Measurements from ENCODE around the gene AZI2. TPM values are rescaled to one million over a fixed set of nuclear protein-coding genes. Genes with fewer than 3 reads are reported as not detected.
A peak's percentile ranks its signal among the peaks of the same experiment; 100 is the strongest.

The AZI2 gene
- total RNA-seq, 1 experiment from 2014 or later: 51.6 TPM

GRCh38 chr3:28317438-28318022, 31.1 kb downstream of the AZI2 start:
- Histone ChIP-seq H3K79me2 (ENCODE audit: insufficient read depth, low read length) (no peaks in the 10 kb centered on the region), H3K4me2 (ENCODE audit: low read length) (no peak overlapping the region), H4K20me1 (ENCODE audit: insufficient read depth) (no peaks in the 10 kb centered on the region; the same call in 1 of the 2 replicates), H3K27me3 (ENCODE audit: insufficient read depth, low read length) (no peaks in the 10 kb centered on the region), H3K27ac (ENCODE audit: low read depth, low read length) (no peak overlapping the region), H3K36me3 (ENCODE audit: control insufficient read depth in 1 of 2, insufficient read depth in 2 of 2, low read length in 2 of 2) (no peaks in the 10 kb centered on the region; a peak in 1 of 4 replicates), H2AFZ (ENCODE audit: low read depth, low read length, poor library complexity, severe bottlenecking) (no peak overlapping the region), H3K9ac (ENCODE audit: low read length) (no peak overlapping the region), H3K4me1 (ENCODE audit: control insufficient read depth in 1 of 2, insufficient read depth in 2 of 2, low read length in 2 of 2) (no peaks in the 10 kb centered on the region), H3K9me3 (ENCODE audit: control insufficient read depth in 1 of 2, insufficient read depth in 1 of 2, low read depth in 1 of 2, low read length in 2 of 2) (no peaks in the 10 kb centered on the region), H3K4me3 (replicated peaks in 1 of 2; ENCODE audit: low read depth in 1 of 2, low read length in 2 of 2) (no peak overlapping the region), H3K9me2 (ENCODE audit: insufficient read depth) (no peaks in the 10 kb centered on the region)
- ChIA-PET CTCF (interaction anchor here (0.7 to 1.2 kb wide), 11 partner anchors 9 to 613 kb away, joined by 3 to 13 read pairs (median 4); partner anchors contain the start of gene EOMES), POLR2A (interaction anchor here (1.1 kb wide), 1 partner anchor 596 kb away, joined by 5 read pairs; the partner anchor contains the start of gene EOMES), RAD21 (ENCODE audit: low non-redundant PET in 1 of 2, low total read pairs in 2 of 2, uncharacterized antibody in 2 of 2, unreplicated experiment in 2 of 2) (interaction anchor here in 1 of 2 experiments (0.6 kb wide), 1 partner anchor 606 kb away, joined by 3 read pairs; no protein-coding TSS in a partner anchor)
- DNase-seq (ENCODE audit: low read depth, low spot score): peak; percentile 28
- intact Hi-C loops (cut with micrococcal nuclease): no loop called here
- BruUV-seq (replicated peaks): no TSS peak
- no peak for TF ChIP-seq EZH2phosphoT487 (IDR thresholded peaks at IDR 0.05; ENCODE audit: borderline replicate concordance)
- TF ChIP-seq CTCF (IDR thresholded peaks at IDR 0.05 in 2 of 3, conservative IDR thresholded peaks at IDR 0.05 in 1 of 3; ENCODE audit: borderline replicate concordance in 1 of 3, insufficient read depth in 1 of 3, low read depth in 2 of 3, low read length in 2 of 3): peak; percentile 43 to 68 (median 66); a peak in 5 of 6 replicates
- TF ChIP-seq RAD21 (IDR thresholded peaks at IDR 0.05; ENCODE audit: low read depth): peak; percentile 36; the same call in 1 of the 2 replicates
- ATAC-seq: peak; percentile 96

GRCh38 chr3:28316226-28316625, 32.4 kb downstream of the AZI2 start:
- intact Hi-C loops (cut with micrococcal nuclease): no loop called here
- H4K20me1 ChIP-seq (ENCODE audit: insufficient read depth): no peaks in the 10 kb centered on the region; the same call in 1 of the 2 replicates
- TF ChIP-seq POLR2AphosphoS5 (IDR thresholded peaks at IDR 0.05; ENCODE audit: low read depth, low read length) (no peak), MAX (IDR thresholded peaks at IDR 0.05) (no peak), ZNF274 (IDR thresholded peaks at IDR 0.05; ENCODE audit: low read depth, low read length) (no peak), FOSL1 (IDR thresholded peaks at IDR 0.05; ENCODE audit: low read depth) (no peak), JUND (IDR thresholded peaks at IDR 0.05) (no peak), CBX3 (IDR thresholded peaks at IDR 0.05; ENCODE audit: low read depth) (no peak), SIN3A (IDR thresholded peaks at IDR 0.05; ENCODE audit: low read depth) (no peak), ZFX (IDR thresholded peaks at IDR 0.05) (no peak), EZH2phosphoT487 (IDR thresholded peaks at IDR 0.05; ENCODE audit: borderline replicate concordance) (no peak)
- TF ChIP-seq, protein P1, sequence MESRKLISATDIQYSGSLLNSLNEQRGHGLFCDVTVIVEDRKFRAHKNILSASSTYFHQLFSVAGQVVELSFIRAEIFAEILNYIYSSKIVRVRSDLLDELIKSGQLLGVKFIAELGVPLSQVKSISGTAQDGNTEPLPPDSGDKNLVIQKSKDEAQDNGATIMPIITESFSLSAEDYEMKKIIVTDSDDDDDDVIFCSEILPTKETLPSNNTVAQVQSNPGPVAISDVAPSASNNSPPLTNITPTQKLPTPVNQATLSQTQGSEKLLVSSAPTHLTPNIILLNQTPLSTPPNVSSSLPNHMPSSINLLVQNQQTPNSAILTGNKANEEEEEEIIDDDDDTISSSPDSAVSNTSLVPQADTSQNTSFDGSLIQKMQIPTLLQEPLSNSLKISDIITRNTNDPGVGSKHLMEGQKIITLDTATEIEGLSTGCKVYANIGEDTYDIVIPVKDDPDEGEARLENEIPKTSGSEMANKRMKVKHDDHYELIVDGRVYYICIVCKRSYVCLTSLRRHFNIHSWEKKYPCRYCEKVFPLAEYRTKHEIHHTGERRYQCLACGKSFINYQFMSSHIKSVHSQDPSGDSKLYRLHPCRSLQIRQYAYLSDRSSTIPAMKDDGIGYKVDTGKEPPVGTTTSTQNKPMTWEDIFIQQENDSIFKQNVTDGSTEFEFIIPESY (IDR thresholded peaks at IDR 0.05; ENCODE audit: extremely low read depth, insufficient replicate concordance, low read length): no peak
- TF ChIP-seq, protein P2, sequence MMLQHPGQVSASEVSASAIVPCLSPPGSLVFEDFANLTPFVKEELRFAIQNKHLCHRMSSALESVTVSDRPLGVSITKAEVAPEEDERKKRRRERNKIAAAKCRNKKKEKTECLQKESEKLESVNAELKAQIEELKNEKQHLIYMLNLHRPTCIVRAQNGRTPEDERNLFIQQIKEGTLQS (IDR thresholded peaks at IDR 0.05): no peak
- H3K9ac ChIP-seq (ENCODE audit: low read length): no peak overlapping the region
- ChIA-PET POLR2A (no interaction called here), CTCF (no interaction called here), RAD21 (ENCODE audit: low non-redundant PET in 1 of 2, low total read pairs in 2 of 2, uncharacterized antibody in 2 of 2, unreplicated experiment in 2 of 2) (no interaction called here)
- no peaks in the 10 kb centered on the region for H3K4me1 ChIP-seq (ENCODE audit: control insufficient read depth in 1 of 2, insufficient read depth in 2 of 2, low read length in 2 of 2)
- no peak overlapping the region for H3K4me3 ChIP-seq (replicated peaks in 1 of 2; ENCODE audit: low read depth in 1 of 2, low read length in 2 of 2)
- no peaks in the 10 kb centered on the region; a peak in 1 of 4 replicates for H3K36me3 ChIP-seq (ENCODE audit: control insufficient read depth in 1 of 2, insufficient read depth in 2 of 2, low read length in 2 of 2)
- no peaks in the 10 kb centered on the region for H3K9me2 ChIP-seq (ENCODE audit: insufficient read depth)
- H3K27me3 ChIP-seq (ENCODE audit: insufficient read depth, low read length): no peaks in the 10 kb centered on the region
- no TSS peak for BruUV-seq (replicated peaks)
- no peak for ATAC-seq
- H3K27ac ChIP-seq (ENCODE audit: low read depth, low read length): no peak overlapping the region
- no peak overlapping the region for H3K4me2 ChIP-seq (ENCODE audit: low read length)
- H3K79me2 ChIP-seq (ENCODE audit: insufficient read depth, low read length): no peaks in the 10 kb centered on the region
- H3K9me3 ChIP-seq (ENCODE audit: control insufficient read depth in 1 of 2, insufficient read depth in 1 of 2, low read depth in 1 of 2, low read length in 2 of 2): no peaks in the 10 kb centered on the region
- no peak for DNase-seq (ENCODE audit: low read depth, low spot score)
- H2AFZ ChIP-seq (ENCODE audit: low read depth, low read length, poor library complexity, severe bottlenecking): no peak overlapping the region
